Measurements from ENCODE around the gene YES1. TPM values are rescaled to one million over a fixed set of nuclear protein-coding genes. Genes with fewer than 3 reads are reported as not detected.

YES1 gene
- total and polyA plus RNA-seq, 5 experiments from 2014 or later, result 0.68 to 17.9 (median 3.3) TPM

- peaks cover 0 to 7% (median 1%) of the 10 kb centered on the region in 5 donors for H3K27me3 Mint-ChIP-seq
- peaks cover 0 to 5% (median 2%) of the 10 kb centered on the region in 4 donors for H3K4me1 Mint-ChIP-seq
- DNase-seq (no peak), ATAC-seq (no peak)
- POLR2A ChIA-PET, result interaction anchor here (1.2 kb wide), 1 partner anchor 94 kb away, joined by 3 read pairs; no protein-coding TSS in a partner anchor
- H3K4me3 Mint-ChIP-seq, result no peak overlapping the region
- H3K27ac Mint-ChIP-seq, result peak overlapping the region in 2 of 10 donors; percentile 33 to 66
- no peaks in the 10 kb centered on the region for H3K36me3 Mint-ChIP-seq
- no peaks in the 10 kb centered on the region for H3K9me3 Mint-ChIP-seq
Measured at GRCh38 chr18:837922-838321, 25.9 kb upstream of the YES1 start.

GRCh38 chr18:834082-834720 lies 22.2 kb upstream of the YES1 start:
- Mint-ChIP-seq H3K27me3 (peaks cover 0 to 6% (median 0%) of the 10 kb centered on the region in 5 donors), H3K36me3 (no peaks in the 10 kb centered on the region), H3K4me1 (peaks cover 16 to 32% (median 24%) of the 10 kb centered on the region in 4 donors), H3K9me3 (no peaks in the 10 kb centered on the region), H3K27ac (peak overlapping the region in 4 of 10 donors; percentile 4 to 68 (median 36)), H3K4me3 (no peak overlapping the region)
- POLR2A ChIA-PET, result no interaction called here
- ATAC-seq (no peak), DNase-seq (no peak)

GRCh38 chr18:833197-833596 lies 21.2 kb upstream of the YES1 start:
- Mint-ChIP-seq H3K4me3 (no peak overlapping the region), H3K9me3 (no peaks in the 10 kb centered on the region), H3K4me1 (peaks cover 14 to 32% (median 24%) of the 10 kb centered on the region in 4 donors), H3K36me3 (no peaks in the 10 kb centered on the region), H3K27me3 (peaks cover 0 to 6% (median 0%) of the 10 kb centered on the region in 5 donors), H3K27ac (peak overlapping the region in 1 of 10 donors; percentile 89)
- no peak for ATAC-seq
- DNase-seq, result no peak
- POLR2A ChIA-PET, result interaction anchor here (1.1 kb wide), 1 partner anchor 26 kb away, joined by 4 read pairs; no protein-coding TSS in a partner anchor

- Mint-ChIP-seq H3K4me3 (peak overlapping the region in 1 of 10 donors; percentile 38), H3K9me3 (no peaks in the 10 kb centered on the region), H3K4me1 (peaks cover 14 to 32% (median 24%) of the 10 kb centered on the region in 4 donors), H3K36me3 (no peaks in the 10 kb centered on the region), H3K27me3 (peaks cover 0 to 6% (median 0%) of the 10 kb centered on the region in 5 donors), H3K27ac (peak overlapping the region in 4 of 10 donors; percentile 11 to 87 (median 50))
- POLR2A ChIA-PET, result interaction anchor here (1.1 to 2.1 kb wide), 2 partner anchors 25 to 125 kb away, joined by 4 to 5 read pairs; no protein-coding TSS in a partner anchor
- ATAC-seq, result no peak
- peak in 5 of 10 donors; percentile 8 to 23 (median 13) for DNase-seq
Measured at GRCh38 chr18:832085-832681, 20.1 kb upstream of the YES1 start.

GRCh38 chr18:830315-830901 lies 18.4 kb upstream of the YES1 start:
- POLR2A ChIA-PET, result interaction anchor here (0.8 to 2.3 kb wide), 14 partner anchors 9 to 1825 kb away, joined by 3 to 42 read pairs (median 4); partner anchors contain the start of genes ENOSF1, SMCHD1, THOC1 and YES1
- H3K36me3 Mint-ChIP-seq, result no peaks in the 10 kb centered on the region
- ATAC-seq (peak; percentile 89), DNase-seq (peak in 8 of 10 donors; percentile 48 to 84 (median 68))
- H3K27me3 Mint-ChIP-seq, result peaks cover 0 to 12% (median 0%) of the 10 kb centered on the region in 5 donors
- H3K4me1 Mint-ChIP-seq, result peaks cover 14 to 34% (median 26%) of the 10 kb centered on the region in 4 donors
- peak overlapping the region; percentile 24 to 94 (median 86) for H3K27ac Mint-ChIP-seq
- no peaks in the 10 kb centered on the region for H3K9me3 Mint-ChIP-seq
- H3K4me3 Mint-ChIP-seq, result peak overlapping the region; percentile 5 to 79 (median 64)

GRCh38 chr18:829432-829831 lies 17.4 kb upstream of the YES1 start:
- H3K9me3 Mint-ChIP-seq, result no peaks in the 10 kb centered on the region
- peak overlapping the region in 1 of 10 donors; percentile 55 for H3K4me3 Mint-ChIP-seq
- POLR2A ChIA-PET, result interaction anchor here (1.5 to 2.3 kb wide), 5 partner anchors 10 to 87 kb away, joined by 4 to 42 read pairs (median 7); partner anchors contain the start of gene YES1
- no peaks in the 10 kb centered on the region for H3K36me3 Mint-ChIP-seq
- H3K4me1 Mint-ChIP-seq, result peaks cover 14 to 34% (median 26%) of the 10 kb centered on the region in 4 donors
- no peak for DNase-seq
- H3K27me3 Mint-ChIP-seq, result peaks cover 0 to 12% (median 0%) of the 10 kb centered on the region in 5 donors
- ATAC-seq, result no peak
- H3K27ac Mint-ChIP-seq, result peak overlapping the region in 5 of 10 donors; percentile 4 to 87 (median 82)

GRCh38 chr18:827093-827677 lies 15.1 kb upstream of the YES1 start:
- DNase-seq, result no peak
- Mint-ChIP-seq H3K36me3 (no peaks in the 10 kb centered on the region), H3K27me3 (peaks cover 0 to 16% (median 0%) of the 10 kb centered on the region in 5 donors), H3K4me1 (peaks cover 8 to 31% (median 24%) of the 10 kb centered on the region in 4 donors), H3K9me3 (no peaks in the 10 kb centered on the region), H3K4me3 (no peak overlapping the region), H3K27ac (peak overlapping the region in 1 of 10 donors; percentile 49)
- ATAC-seq, result no peak
- POLR2A ChIA-PET, result interaction anchor here (0.7 kb wide), 1 partner anchor 12 kb away, joined by 4 read pairs; no protein-coding TSS in a partner anchor

- Mint-ChIP-seq H3K9me3 (no peaks in the 10 kb centered on the region), H3K27ac (peak overlapping the region in 1 of 10 donors; percentile 54), H3K4me3 (no peak overlapping the region), H3K36me3 (no peaks in the 10 kb centered on the region), H3K4me1 (peaks cover 7 to 21% (median 17%) of the 10 kb centered on the region in 4 donors), H3K27me3 (peaks cover 0 to 18% (median 0%) of the 10 kb centered on the region in 5 donors)
- DNase-seq (no peak), ATAC-seq (no peak)
- POLR2A ChIA-PET, result interaction anchor here (0.9 kb wide), 1 partner anchor 13 kb away, joined by 4 read pairs; no protein-coding TSS in a partner anchor
Measured at GRCh38 chr18:825891-826585, 14.0 kb upstream of the YES1 start.

GRCh38 chr18:824179-824578 lies 12.1 kb upstream of the YES1 start:
- no peaks in the 10 kb centered on the region for H3K9me3 Mint-ChIP-seq
- H3K36me3 Mint-ChIP-seq, result no peaks in the 10 kb centered on the region
- ATAC-seq (no peak), DNase-seq (no peak)
- H3K27ac Mint-ChIP-seq, result peak overlapping the region in 1 of 10 donors; percentile 38
- POLR2A ChIA-PET, result interaction anchor here (1.1 kb wide), 1 partner anchor 43 kb away, joined by 3 read pairs; no protein-coding TSS in a partner anchor
- peaks cover 0 to 20% (median 0%) of the 10 kb centered on the region in 5 donors for H3K27me3 Mint-ChIP-seq
- peaks cover 0 to 7% (median 3%) of the 10 kb centered on the region in 4 donors for H3K4me1 Mint-ChIP-seq
- H3K4me3 Mint-ChIP-seq, result no peak overlapping the region

- ATAC-seq, result no peak
Measured at GRCh38 chr18:820591-821165, 8.6 kb upstream of the YES1 start.

GRCh38 chr18:816869-817268 lies 4.8 kb upstream of the YES1 start:
- no peaks in the 10 kb centered on the region for H3K36me3 Mint-ChIP-seq
- H3K27me3 Mint-ChIP-seq, result peaks cover 0 to 10% (median 0%) of the 10 kb centered on the region in 5 donors
- ATAC-seq (no peak), DNase-seq (no peak)
- no peak overlapping the region for H3K4me3 Mint-ChIP-seq
- H3K4me1 Mint-ChIP-seq, result peaks cover 18 to 40% (median 34%) of the 10 kb centered on the region in 4 donors
- no peaks in the 10 kb centered on the region for H3K9me3 Mint-ChIP-seq
- H3K27ac Mint-ChIP-seq, result peak overlapping the region in 1 of 10 donors; percentile 13
- POLR2A ChIA-PET, result interaction anchor here (1.5 kb wide), 1 partner anchor 13 kb away, joined by 4 read pairs; no protein-coding TSS in a partner anchor

More at GRCh38 chr18:820591-821165, 8.6 kb upstream of the YES1 start:
- no peak overlapping the region for H3K27ac Mint-ChIP-seq
- peaks cover 0 to 17% (median 0%) of the 10 kb centered on the region in 5 donors for H3K27me3 Mint-ChIP-seq
- H3K9me3 Mint-ChIP-seq, result no peaks in the 10 kb centered on the region
- no peak for DNase-seq
- no peaks in the 10 kb centered on the region for H3K36me3 Mint-ChIP-seq
- POLR2A ChIA-PET, result interaction anchor here (1.1 kb wide), 2 partner anchors 8 to 10 kb away, joined by 3 to 4 read pairs; partner anchors contain the start of gene YES1
- H3K4me1 Mint-ChIP-seq, result peaks cover 4 to 14% (median 10%) of the 10 kb centered on the region in 4 donors
- no peak overlapping the region for H3K4me3 Mint-ChIP-seq

Measured in naive thymus-derived CD8-positive, alpha-beta T cell (primary cell).